Nephron (organoid): ENCODE results near the gene CCNJ.

ENCODE experiments used
- H3K27ac Mint-ChIP-seq, 3 experiments: 2 replicates each; pipeline ENCODE4 v1.8.0; 2020; ENCODE audit warnings: mixed read lengths in 3 of 3, mild to moderate bottlenecking in 2 of 3, moderate library complexity in 1 of 3
- H3K27me3 Mint-ChIP-seq: 2 replicates; pipeline ENCODE4 v1.8.0; 2021; ENCODE audit warnings: low read depth, mild to moderate bottlenecking, moderate library complexity, mixed read lengths
- H3K36me3 Mint-ChIP-seq: 2 replicates; pipeline ENCODE4 v1.8.0; 2020; ENCODE audit warnings: low read depth, mixed read lengths
- H3K4me1 Mint-ChIP-seq: 2 replicates; pipeline ENCODE4 v1.8.0; 2020; ENCODE audit warnings: mixed read lengths
- H3K4me3 Mint-ChIP-seq, 3 experiments: 2 replicates each; pipeline ENCODE4 v1.8.0; 2020; ENCODE audit warnings: mild to moderate bottlenecking in 3 of 3, mixed read lengths in 3 of 3, moderate library complexity in 2 of 3
- H3K9me3 Mint-ChIP-seq: 2 replicates; pipeline ENCODE4 v1.8.0; 2020; ENCODE audit warnings: mixed read lengths
- TF ChIP-seq, protein P1 (sequence below), 3 experiments: fragments of 200-600 bp; sonication (generic); IDR thresholded peaks; one replicate each; pipeline ENCODE4 v1.5.0; 2021; ENCODE audit warnings: antibody characterized with exemption in 3 of 3; ENCODE audit not compliant: unreplicated experiment in 3 of 3

CCNJ gene

DNA sequence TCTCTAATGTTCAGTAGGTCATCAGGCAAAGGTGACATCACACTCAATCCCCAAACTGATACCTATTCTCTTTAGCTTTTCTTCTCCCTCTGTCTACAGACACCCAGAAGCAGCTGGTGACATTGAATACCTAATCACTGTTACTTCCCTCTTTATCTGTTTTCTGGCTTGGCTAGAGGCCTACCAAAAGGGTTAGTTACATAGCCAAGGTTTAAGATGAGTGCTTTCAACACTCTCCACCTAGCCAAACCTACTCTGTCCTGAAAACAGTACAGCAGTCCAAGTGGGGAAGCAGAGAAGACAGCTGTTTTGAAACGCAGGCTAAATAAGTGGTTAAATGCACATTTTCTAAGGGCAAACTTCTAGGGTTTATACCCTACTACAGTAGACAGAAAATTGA lies 39.4 kb downstream of the CCNJ start:
- no peaks in the 10 kb centered on the region for H3K4me1 Mint-ChIP-seq
- H3K36me3 Mint-ChIP-seq = no peaks in the 10 kb centered on the region
- H3K9me3 Mint-ChIP-seq = no peaks in the 10 kb centered on the region
- no peak overlapping the region for H3K4me3 Mint-ChIP-seq
- TF ChIP-seq, protein P1, sequence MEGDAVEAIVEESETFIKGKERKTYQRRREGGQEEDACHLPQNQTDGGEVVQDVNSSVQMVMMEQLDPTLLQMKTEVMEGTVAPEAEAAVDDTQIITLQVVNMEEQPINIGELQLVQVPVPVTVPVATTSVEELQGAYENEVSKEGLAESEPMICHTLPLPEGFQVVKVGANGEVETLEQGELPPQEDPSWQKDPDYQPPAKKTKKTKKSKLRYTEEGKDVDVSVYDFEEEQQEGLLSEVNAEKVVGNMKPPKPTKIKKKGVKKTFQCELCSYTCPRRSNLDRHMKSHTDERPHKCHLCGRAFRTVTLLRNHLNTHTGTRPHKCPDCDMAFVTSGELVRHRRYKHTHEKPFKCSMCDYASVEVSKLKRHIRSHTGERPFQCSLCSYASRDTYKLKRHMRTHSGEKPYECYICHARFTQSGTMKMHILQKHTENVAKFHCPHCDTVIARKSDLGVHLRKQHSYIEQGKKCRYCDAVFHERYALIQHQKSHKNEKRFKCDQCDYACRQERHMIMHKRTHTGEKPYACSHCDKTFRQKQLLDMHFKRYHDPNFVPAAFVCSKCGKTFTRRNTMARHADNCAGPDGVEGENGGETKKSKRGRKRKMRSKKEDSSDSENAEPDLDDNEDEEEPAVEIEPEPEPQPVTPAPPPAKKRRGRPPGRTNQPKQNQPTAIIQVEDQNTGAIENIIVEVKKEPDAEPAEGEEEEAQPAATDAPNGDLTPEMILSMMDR (IDR thresholded peaks at IDR 0.05; ENCODE audit: unreplicated experiment in 3 of 3) = no peak
- H3K27ac Mint-ChIP-seq = no peak overlapping the region
- peaks cover 4% of the 10 kb centered on the region for H3K27me3 Mint-ChIP-seq

DNA sequence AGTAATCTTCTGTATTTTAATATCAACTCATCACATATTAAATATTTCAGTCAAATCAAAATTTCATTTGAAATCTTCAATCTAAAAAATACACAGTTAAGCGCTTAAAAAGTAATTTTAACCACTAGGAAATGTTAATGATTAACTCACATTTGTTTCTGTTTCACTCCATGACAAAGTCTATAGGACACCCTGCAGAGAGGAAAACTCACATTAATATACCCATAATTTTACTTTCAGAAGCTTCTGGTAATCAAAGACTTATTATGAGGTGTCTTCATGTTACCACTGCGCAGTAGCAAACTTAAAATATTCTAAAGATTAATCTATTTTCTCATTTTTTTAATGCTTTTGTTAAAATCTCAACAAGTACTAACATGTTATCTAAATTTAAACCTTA lies 45.7 kb downstream of the CCNJ start:
- no peaks in the 10 kb centered on the region for H3K36me3 Mint-ChIP-seq
- no peak overlapping the region for H3K27ac Mint-ChIP-seq
- H3K9me3 Mint-ChIP-seq = no peaks in the 10 kb centered on the region

DNA sequence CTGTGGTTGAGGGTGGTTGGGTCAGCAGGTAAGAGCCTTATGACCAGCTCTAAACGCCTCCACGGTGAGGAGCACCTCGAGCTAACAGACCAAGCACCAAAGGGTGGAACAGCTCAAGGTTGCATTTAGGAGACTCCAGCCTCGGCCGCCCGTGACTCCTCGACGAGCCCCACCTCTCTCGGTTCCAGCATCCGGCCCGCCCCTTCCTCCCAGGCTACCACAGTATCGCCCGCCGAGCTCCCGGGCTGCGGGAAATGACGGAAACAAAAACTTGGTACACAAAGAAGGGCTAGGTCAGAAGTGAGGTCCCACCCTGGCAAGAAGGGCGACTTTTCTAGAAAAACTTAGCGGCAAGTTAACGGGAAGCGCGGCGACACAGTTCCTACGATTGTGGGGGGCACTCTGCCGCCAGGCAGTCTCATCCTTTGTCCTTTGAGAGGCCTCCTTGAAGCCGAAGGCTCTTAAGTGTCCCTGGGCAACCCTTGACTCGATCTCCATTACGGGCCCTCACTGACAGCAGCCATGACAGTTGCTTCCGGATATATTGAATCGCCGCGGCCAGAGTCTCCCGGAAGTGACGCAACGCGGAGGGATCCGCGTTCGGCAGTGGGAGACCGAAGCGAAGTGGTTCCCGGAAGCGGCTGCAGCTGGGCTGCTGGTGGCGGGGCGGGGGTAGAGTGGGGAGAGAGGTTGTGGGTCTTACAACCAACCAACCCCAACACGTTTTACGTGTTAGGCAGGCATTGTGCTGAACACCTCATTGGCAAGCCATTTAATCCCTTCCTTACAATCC lies 46.5 kb downstream of the CCNJ start:
- Mint-ChIP-seq H3K36me3 (no peaks in the 10 kb centered on the region), H3K4me3 (no peak overlapping the region), H3K27ac (no peak overlapping the region), H3K27me3 (peaks cover 3% of the 10 kb centered on the region), H3K9me3 (no peaks in the 10 kb centered on the region), H3K4me1 (no peaks in the 10 kb centered on the region)
- TF ChIP-seq, protein P1 (IDR thresholded peaks at IDR 0.05; ENCODE audit: unreplicated experiment in 3 of 3) = no peak

More for the DNA sequence above, 45.7 kb downstream of the CCNJ start:
- Mint-ChIP-seq H3K4me3 (no peak overlapping the region), H3K4me1 (no peaks in the 10 kb centered on the region), H3K27me3 (peaks cover 3% of the 10 kb centered on the region)
- TF ChIP-seq, protein P1 (IDR thresholded peaks at IDR 0.05; ENCODE audit: unreplicated experiment in 3 of 3) = no peak

DNA sequence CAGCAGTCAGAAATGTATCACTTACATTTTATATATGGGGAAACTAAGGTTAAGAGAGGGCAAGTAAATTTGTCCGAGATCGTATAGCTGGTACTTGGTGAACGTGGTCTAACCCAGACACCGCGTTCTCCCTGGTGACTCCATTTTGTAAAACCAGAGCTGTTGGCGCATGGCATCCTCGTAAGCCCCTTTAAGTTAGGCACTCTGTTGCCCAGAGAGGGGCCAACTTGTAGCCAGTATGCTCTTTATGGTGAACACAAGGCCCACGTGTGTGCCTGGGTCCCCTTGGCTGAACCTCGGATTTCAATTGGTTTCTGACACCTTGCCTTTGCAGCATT lies 47.0 kb downstream of the CCNJ start:
- no peaks in the 10 kb centered on the region for H3K4me1 Mint-ChIP-seq
- H3K27ac Mint-ChIP-seq = no peak overlapping the region
- H3K9me3 Mint-ChIP-seq = no peaks in the 10 kb centered on the region
- H3K4me3 Mint-ChIP-seq = no peak overlapping the region
- peaks cover 3% of the 10 kb centered on the region for H3K27me3 Mint-ChIP-seq
- H3K36me3 Mint-ChIP-seq = no peaks in the 10 kb centered on the region
- TF ChIP-seq, protein P1 (IDR thresholded peaks at IDR 0.05; ENCODE audit: unreplicated experiment in 3 of 3) = no peak

DNA sequence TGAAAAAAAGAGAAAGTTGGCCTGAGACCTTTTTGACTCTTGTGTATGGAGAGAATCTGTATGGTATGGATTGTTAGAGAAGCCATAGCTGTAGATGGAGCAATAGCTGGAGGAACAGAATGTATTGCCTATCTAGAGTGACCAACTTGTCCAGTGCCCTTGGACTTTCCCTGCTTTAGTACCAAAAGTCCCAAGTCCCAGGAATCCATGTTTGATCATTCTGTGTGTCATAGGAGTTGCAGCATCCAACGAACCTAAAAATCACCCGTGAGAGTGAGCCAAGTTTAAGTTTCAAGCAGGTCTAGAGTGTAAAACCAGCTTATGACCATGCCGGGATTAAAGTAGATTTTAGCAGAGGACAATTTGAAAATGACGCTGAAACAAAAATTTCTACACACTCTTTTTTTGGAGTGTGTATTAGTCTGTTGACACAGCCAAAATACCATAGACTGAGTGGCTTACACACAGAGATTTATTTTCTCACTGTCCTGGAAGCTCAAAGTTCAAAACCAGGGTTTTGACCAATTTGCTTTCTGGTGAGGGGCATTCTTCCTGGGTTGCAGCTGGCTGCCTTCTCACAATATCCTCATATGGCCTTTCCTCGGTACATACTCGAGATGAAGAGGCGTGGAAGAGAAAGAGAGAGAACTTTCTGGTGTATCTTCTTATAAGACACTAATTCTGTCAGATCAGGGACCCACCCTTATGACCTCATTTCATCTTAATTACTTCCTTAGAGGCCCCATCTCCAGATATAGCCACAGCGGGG lies 49.8 kb downstream of the CCNJ start:
- Mint-ChIP-seq H3K9me3 (no peaks in the 10 kb centered on the region), H3K27ac (no peak overlapping the region), H3K36me3 (no peaks in the 10 kb centered on the region), H3K27me3 (peaks cover 3% of the 10 kb centered on the region), H3K4me3 (no peak overlapping the region), H3K4me1 (no peaks in the 10 kb centered on the region)
- TF ChIP-seq, protein P1 (IDR thresholded peaks at IDR 0.05; ENCODE audit: unreplicated experiment in 3 of 3) = no peak
